ENCODE data around the gene SCGN.
A peak's percentile ranks its signal among the peaks of the same experiment; 100 is the strongest.

Gene SCGN

DNA sequence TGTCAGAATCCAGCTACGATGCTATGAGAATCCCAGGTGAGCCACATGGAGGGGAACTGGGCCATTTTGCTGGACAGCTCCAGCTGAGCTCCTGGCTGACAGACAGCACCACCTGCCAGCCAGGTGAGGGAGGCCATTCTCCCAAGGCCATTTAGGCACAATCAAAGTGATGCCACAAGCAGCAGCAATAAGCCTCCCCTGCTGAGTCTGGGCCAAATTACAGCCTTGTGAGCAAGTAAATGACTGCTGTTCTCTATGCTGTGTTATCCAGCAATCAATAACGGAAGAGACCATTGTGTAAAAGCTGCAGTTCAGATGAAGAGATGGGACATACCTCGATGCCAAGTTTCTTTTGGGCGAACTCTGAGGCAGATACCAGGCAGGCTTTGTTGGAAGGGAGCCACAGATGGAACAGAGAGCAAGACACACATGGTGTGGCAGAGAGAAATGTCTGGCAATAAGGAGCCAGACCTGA is 14.0 kb upstream of the SCGN start:
- TF ChIP-seq, protein P1, sequence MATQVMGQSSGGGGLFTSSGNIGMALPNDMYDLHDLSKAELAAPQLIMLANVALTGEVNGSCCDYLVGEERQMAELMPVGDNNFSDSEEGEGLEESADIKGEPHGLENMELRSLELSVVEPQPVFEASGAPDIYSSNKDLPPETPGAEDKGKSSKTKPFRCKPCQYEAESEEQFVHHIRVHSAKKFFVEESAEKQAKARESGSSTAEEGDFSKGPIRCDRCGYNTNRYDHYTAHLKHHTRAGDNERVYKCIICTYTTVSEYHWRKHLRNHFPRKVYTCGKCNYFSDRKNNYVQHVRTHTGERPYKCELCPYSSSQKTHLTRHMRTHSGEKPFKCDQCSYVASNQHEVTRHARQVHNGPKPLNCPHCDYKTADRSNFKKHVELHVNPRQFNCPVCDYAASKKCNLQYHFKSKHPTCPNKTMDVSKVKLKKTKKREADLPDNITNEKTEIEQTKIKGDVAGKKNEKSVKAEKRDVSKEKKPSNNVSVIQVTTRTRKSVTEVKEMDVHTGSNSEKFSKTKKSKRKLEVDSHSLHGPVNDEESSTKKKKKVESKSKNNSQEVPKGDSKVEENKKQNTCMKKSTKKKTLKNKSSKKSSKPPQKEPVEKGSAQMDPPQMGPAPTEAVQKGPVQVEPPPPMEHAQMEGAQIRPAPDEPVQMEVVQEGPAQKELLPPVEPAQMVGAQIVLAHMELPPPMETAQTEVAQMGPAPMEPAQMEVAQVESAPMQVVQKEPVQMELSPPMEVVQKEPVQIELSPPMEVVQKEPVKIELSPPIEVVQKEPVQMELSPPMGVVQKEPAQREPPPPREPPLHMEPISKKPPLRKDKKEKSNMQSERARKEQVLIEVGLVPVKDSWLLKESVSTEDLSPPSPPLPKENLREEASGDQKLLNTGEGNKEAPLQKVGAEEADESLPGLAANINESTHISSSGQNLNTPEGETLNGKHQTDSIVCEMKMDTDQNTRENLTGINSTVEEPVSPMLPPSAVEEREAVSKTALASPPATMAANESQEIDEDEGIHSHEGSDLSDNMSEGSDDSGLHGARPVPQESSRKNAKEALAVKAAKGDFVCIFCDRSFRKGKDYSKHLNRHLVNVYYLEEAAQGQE (IDR thresholded peaks at IDR 0.05; ENCODE audit: insufficient read depth in 1 of 2, low read depth in 2 of 2, low read length in 2 of 2), result peak in 1 of 2 experiments; percentile 66; a peak in 2 of 4 replicates
- TF ChIP-seq TAF1 (IDR thresholded peaks at IDR 0.05; ENCODE audit: borderline replicate concordance, insufficient read depth, low read length) (no peak), POLR2AphosphoS5 (IDR thresholded peaks at IDR 0.05; ENCODE audit: low read depth, low read length) (no peak)

DNA sequence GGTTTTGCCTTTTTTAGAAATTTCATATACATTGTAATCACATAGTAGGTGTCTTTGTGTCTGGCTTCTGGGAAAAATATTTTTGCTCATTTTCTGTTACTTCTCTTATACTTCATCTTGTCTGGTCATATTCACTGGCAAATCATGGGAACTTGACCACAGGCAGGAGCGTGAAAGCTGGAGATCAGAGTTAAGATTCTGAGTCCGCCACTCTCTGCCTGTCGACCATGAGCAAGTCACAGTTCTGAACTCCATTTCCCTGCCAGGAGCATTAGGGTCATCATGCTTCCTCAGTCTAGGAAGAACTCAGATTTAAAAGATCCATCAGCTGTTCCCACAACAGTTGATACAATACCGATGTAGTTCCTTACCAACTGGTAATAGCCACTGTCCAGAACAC is 12.4 kb upstream of the SCGN start:
- TF ChIP-seq SIN3A (IDR thresholded peaks at IDR 0.05; ENCODE audit: borderline replicate concordance, insufficient read depth, low read length) (no peak), TAF1 (IDR thresholded peaks at IDR 0.05; ENCODE audit: borderline replicate concordance, insufficient read depth, low read length) (no peak), FOXP2 (optimal IDR thresholded peaks at IDR 0.05; ENCODE audit: borderline replicate concordance, extremely low read depth, extremely low read length, insufficient read depth) (no peak), POLR2AphosphoS5 (IDR thresholded peaks at IDR 0.05; ENCODE audit: low read depth, low read length) (no peak)
- TF ChIP-seq, protein P1 (IDR thresholded peaks at IDR 0.05; ENCODE audit: insufficient read depth in 1 of 2, low read depth in 2 of 2, low read length in 2 of 2), result no peak

DNA sequence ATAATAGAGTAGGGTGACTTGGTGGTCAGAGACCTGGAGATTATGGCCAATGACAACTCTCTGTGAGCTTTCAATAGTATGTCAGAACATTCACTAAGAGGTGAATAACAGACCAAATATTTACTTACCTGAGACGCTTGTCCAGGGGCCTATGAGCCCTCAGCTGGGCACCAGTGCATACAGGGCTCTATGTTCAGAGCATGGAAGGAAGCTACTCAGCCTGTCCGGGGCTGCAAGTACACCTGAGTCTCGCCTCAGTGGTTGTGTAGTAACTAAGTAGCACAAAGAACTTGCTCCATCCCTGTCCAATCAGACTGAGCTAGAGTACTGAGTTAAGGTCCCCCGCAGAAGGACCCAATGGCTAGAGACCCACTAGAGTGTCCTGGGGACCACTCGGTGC is 11.6 kb upstream of the SCGN start:
- TF ChIP-seq TAF1 (IDR thresholded peaks at IDR 0.05; ENCODE audit: borderline replicate concordance, insufficient read depth, low read length), result no peak
- TF ChIP-seq FOXP2 (optimal IDR thresholded peaks at IDR 0.05; ENCODE audit: borderline replicate concordance, extremely low read depth, extremely low read length, insufficient read depth), result no peak
- TF ChIP-seq SIN3A (IDR thresholded peaks at IDR 0.05; ENCODE audit: borderline replicate concordance, insufficient read depth, low read length), result no peak
- TF ChIP-seq, protein P1 (IDR thresholded peaks at IDR 0.05; ENCODE audit: insufficient read depth in 1 of 2, low read depth in 2 of 2, low read length in 2 of 2), result no peak
- TF ChIP-seq POLR2AphosphoS5 (IDR thresholded peaks at IDR 0.05; ENCODE audit: low read depth, low read length), result no peak

DNA sequence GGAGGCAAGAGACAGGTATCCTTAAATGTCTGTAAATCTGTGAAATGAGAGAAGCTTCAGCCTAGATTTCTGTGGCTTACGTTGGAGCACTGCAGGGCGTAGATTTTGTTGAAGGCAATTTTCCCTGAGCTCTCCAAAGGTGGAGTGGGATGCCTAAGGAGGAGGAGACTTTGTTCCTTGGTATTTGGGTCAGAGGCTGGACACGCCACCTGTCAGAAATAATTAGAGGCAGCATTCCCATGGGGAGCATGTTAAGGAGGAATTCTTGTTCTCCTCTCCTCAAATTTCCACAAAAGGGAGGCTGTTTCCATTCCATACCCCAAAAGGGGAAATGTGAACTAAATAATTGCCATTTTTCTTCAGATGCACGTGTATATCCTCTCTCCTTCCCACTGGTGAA is 11.1 kb upstream of the SCGN start:
- TF ChIP-seq TAF1 (IDR thresholded peaks at IDR 0.05; ENCODE audit: borderline replicate concordance, insufficient read depth, low read length) (no peak), POLR2AphosphoS5 (IDR thresholded peaks at IDR 0.05; ENCODE audit: low read depth, low read length) (no peak), FOXP2 (optimal IDR thresholded peaks at IDR 0.05; ENCODE audit: borderline replicate concordance, extremely low read depth, extremely low read length, insufficient read depth) (no peak), SIN3A (IDR thresholded peaks at IDR 0.05; ENCODE audit: borderline replicate concordance, insufficient read depth, low read length) (no peak)
- TF ChIP-seq, protein P1 (IDR thresholded peaks at IDR 0.05; ENCODE audit: insufficient read depth in 1 of 2, low read depth in 2 of 2, low read length in 2 of 2), result no peak

DNA sequence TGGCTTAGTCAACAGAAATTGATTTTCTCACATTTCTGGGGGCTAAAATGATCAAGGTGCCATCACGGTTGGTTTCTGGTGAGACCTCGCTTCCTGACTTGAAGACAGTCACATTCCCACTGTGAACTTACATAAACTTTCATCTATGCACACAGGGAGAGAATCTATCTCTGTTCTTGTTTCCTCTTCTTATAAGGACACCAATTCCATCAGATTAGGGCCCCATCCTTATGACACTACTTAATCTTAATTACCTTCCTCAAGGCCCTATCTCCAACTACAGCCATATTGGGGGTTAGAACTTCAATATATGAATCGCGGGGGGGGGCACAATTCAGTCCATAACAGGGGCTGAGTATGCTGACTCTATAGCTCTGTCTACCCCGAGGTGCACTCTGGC is 10.6 kb upstream of the SCGN start:
- TF ChIP-seq FOXP2 (optimal IDR thresholded peaks at IDR 0.05; ENCODE audit: borderline replicate concordance, extremely low read depth, extremely low read length, insufficient read depth), result no peak
- TF ChIP-seq POLR2AphosphoS5 (IDR thresholded peaks at IDR 0.05; ENCODE audit: low read depth, low read length), result no peak
- TF ChIP-seq TAF1 (IDR thresholded peaks at IDR 0.05; ENCODE audit: borderline replicate concordance, insufficient read depth, low read length), result no peak
- TF ChIP-seq, protein P1 (IDR thresholded peaks at IDR 0.05; ENCODE audit: insufficient read depth in 1 of 2, low read depth in 2 of 2, low read length in 2 of 2), result no peak
- no peak for TF ChIP-seq SIN3A (IDR thresholded peaks at IDR 0.05; ENCODE audit: borderline replicate concordance, insufficient read depth, low read length)

Data from PFSK-1 (cell line).